AG04449 (cell line): Measurements from ENCODE around the gene ECM1.

Source experiments
- CTCF ChIA-PET: fragments of 350-600 bp; formaldehyde crosslinking; extraction: SDS; loops from one replicate; lab custom pipeline; 2021; ENCODE audit warnings: antibody characterized with exemption; lab: Yijun Ruan, JAX
- POLR2A ChIA-PET: fragments of 400-600, 350-600 bp; formaldehyde crosslinking; extraction: SDS; loops from one replicate; lab custom pipeline; 2020; ENCODE audit warnings: antibody characterized with exemption, inconsistent platforms; lab: Yijun Ruan, JAX
- DNase-seq: peaks from one replicate; pipeline ENCODE4 v3.0.0-alpha.2; 2010; ENCODE audit warnings: low read depth, low spot score
- H3K4me3 ChIP-seq: 2 replicates; pipeline ENCODE4 v1.5.1; 2011; ENCODE audit warnings: low read depth, mild to moderate bottlenecking, control low read depth, low read length
- TF ChIP-seq, protein P1 (sequence below): IDR thresholded peaks from one replicate; pipeline ENCODE4 v1.5.1; 2011; ENCODE audit warnings: mild to moderate bottlenecking, moderate library complexity, low read length, control low read depth, inconsistent platforms; ENCODE audit not compliant: insufficient read depth; ENCODE audit errors: missing control alignments

ECM1 gene

GRCh38 chr1:150532860-150533259 lies 25.0 kb downstream of the ECM1 start:
- no peak for DNase-seq
- POLR2A ChIA-PET, result interaction anchor here (1.0 to 2.7 kb wide), 3 partner anchors 16 to 25 kb away, joined by 3 to 10 read pairs (median 3); partner anchors contain the start of genes ADAMTSL4, ECM1 and FALEC
- CTCF ChIA-PET, result interaction anchor here (0.8 to 12.9 kb wide), 28 partner anchors 9 to 448 kb away, joined by 3 to 160 read pairs (median 4); partner anchors contain the start of genes ADAMTSL4, ECM1, FALEC and TARS2
- no peak overlapping the region for H3K4me3 ChIP-seq
- TF ChIP-seq, protein P1, sequence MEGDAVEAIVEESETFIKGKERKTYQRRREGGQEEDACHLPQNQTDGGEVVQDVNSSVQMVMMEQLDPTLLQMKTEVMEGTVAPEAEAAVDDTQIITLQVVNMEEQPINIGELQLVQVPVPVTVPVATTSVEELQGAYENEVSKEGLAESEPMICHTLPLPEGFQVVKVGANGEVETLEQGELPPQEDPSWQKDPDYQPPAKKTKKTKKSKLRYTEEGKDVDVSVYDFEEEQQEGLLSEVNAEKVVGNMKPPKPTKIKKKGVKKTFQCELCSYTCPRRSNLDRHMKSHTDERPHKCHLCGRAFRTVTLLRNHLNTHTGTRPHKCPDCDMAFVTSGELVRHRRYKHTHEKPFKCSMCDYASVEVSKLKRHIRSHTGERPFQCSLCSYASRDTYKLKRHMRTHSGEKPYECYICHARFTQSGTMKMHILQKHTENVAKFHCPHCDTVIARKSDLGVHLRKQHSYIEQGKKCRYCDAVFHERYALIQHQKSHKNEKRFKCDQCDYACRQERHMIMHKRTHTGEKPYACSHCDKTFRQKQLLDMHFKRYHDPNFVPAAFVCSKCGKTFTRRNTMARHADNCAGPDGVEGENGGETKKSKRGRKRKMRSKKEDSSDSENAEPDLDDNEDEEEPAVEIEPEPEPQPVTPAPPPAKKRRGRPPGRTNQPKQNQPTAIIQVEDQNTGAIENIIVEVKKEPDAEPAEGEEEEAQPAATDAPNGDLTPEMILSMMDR, result no peak

- TF ChIP-seq, protein P1, result no peak
- no peak overlapping the region for H3K4me3 ChIP-seq
- POLR2A ChIA-PET, result interaction anchor here (0.7 kb wide), 1 partner anchor 348 kb away, joined by 3 read pairs; no protein-coding TSS in a partner anchor
- CTCF ChIA-PET, result interaction anchor here (0.8 to 12.9 kb wide), 9 partner anchors 15 to 275 kb away, joined by 3 to 160 read pairs (median 15); partner anchors contain the start of genes ADAMTSL4, FALEC and TARS2
- DNase-seq, result no peak
Measured at GRCh38 chr1:150534002-150534401, 26.1 kb downstream of the ECM1 start.

DNA sequence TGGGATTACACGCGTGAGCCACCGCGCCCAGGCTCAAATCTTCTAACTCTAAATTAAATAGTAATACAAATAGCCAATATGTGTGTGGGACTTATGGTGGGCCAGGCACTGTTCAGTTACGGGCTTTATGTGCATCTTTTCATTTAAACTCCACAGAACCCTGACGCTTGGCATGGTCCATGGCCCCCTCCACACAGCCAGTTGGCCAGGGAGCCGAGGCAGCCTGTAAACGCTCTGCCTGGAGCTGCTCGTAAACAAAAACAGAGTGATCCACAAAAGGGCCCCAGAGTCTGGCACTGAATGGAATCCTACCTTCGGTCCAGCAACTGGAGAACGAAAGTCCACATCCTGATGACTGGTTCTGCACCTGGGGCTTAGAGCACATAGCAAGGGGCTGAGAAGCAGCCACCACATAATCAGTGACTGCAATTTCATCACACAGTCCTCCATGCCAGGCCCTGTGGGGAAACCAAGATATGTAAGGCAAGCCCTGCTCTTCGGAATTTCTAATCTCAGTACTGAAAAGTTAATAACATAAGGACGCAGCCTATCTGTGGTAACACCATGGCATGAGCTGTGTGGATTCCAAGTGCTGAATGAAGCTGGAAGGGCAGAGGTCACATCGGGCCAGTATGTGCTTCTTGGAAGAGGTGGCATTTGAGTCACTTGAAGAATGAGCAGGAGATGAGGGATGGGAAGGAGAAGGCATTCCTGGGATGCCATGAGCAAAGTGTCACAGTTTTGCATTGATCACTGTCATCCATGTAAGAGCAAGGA lies 27.8 kb downstream of the ECM1 start:
- CTCF ChIA-PET, result interaction anchor here (1.1 to 12.9 kb wide), 7 partner anchors 8 to 72 kb away, joined by 3 to 160 read pairs (median 19); partner anchors contain the start of genes ADAMTSL4, ECM1 and FALEC
- no peak for DNase-seq
- no peak overlapping the region for H3K4me3 ChIP-seq
- TF ChIP-seq, protein P1, result no peak
- POLR2A ChIA-PET, result interaction anchor here (0.6 to 1.2 kb wide), 2 partner anchors 28 to 294 kb away, joined by 3 read pairs; partner anchors contain the start of gene ECM1

- DNase-seq, result no peak
- TF ChIP-seq, protein P1, result no peak
- no peak overlapping the region for H3K4me3 ChIP-seq
- CTCF ChIA-PET, result interaction anchor here (0.9 to 12.9 kb wide), 7 partner anchors 9 to 282 kb away, joined by 3 to 160 read pairs (median 19); partner anchors contain the start of genes ADAMTSL4, ECM1 and FALEC
- POLR2A ChIA-PET, result interaction anchor here (0.8 to 1.4 kb wide), 5 partner anchors 14 to 29 kb away, joined by 3 read pairs; partner anchors contain the start of genes ECM1 and FALEC
Measured at GRCh38 chr1:150536836-150537731, 29.2 kb downstream of the ECM1 start.

- ChIA-PET POLR2A (interaction anchor here (1.0 to 1.4 kb wide), 3 partner anchors 13 to 24 kb away, joined by 3 read pairs; partner anchors contain the start of gene FALEC), CTCF (interaction anchor here (0.8 to 12.9 kb wide), 6 partner anchors 10 to 283 kb away, joined by 3 to 160 read pairs (median 34); partner anchors contain the start of genes ADAMTSL4 and FALEC)
- TF ChIP-seq, protein P1, result no peak
- H3K4me3 ChIP-seq, result no peak overlapping the region
- DNase-seq, result no peak
Measured at GRCh38 chr1:150537732-150538684, 30.1 kb downstream of the ECM1 start.
